Measurements from ENCODE around the gene RYR2. TPM values are rescaled to one million over a fixed set of nuclear protein-coding genes. Genes with fewer than 3 reads are reported as not detected.

The RYR2 gene
- total RNA-seq, 1 experiment from 2014 or later, result 0.90 TPM

- no peak overlapping the region for H3K27ac Mint-ChIP-seq (ENCODE audit: unreplicated experiment)
Observed at GRCh38 chr1:237411621-237412020, 369.6 kb downstream of the RYR2 start.

GRCh38 chr1:237416924-237417655 lies 375.1 kb downstream of the RYR2 start:
- no peak overlapping the region for H3K27ac Mint-ChIP-seq (ENCODE audit: unreplicated experiment)
- DNase-seq, result no peak
- no peaks in the 10 kb centered on the region for H3K9me3 Mint-ChIP-seq (ENCODE audit: low read depth, unreplicated experiment)
- H3K4me1 Mint-ChIP-seq (ENCODE audit: low read depth, unreplicated experiment), result no peaks in the 10 kb centered on the region
- H3K27me3 Mint-ChIP-seq (ENCODE audit: unreplicated experiment), result no peaks in the 10 kb centered on the region
- intact Hi-C loops (cut with micrococcal nuclease; ENCODE audit: unreplicated experiment), result no loop called here
- no TSS peak for BruUV-seq (replicated peaks)
- no peak overlapping the region for H3K4me3 Mint-ChIP-seq (ENCODE audit: low read depth, unreplicated experiment)
- no peaks in the 10 kb centered on the region for H3K36me3 Mint-ChIP-seq (ENCODE audit: insufficient read depth, unreplicated experiment)
- TF ChIP-seq CTCF (IDR thresholded peaks at IDR 0.05; ENCODE audit: unreplicated experiment), result no peak
- CTCF ChIA-PET, result interaction anchor here (0.6 kb wide), 2 partner anchors 71 to 483 kb away, joined by 5 to 6 read pairs; no protein-coding TSS in a partner anchor

More at GRCh38 chr1:237411621-237412020, 369.6 kb downstream of the RYR2 start:
- intact Hi-C loops (cut with micrococcal nuclease; ENCODE audit: unreplicated experiment), result no loop called here
- TF ChIP-seq CTCF (IDR thresholded peaks at IDR 0.05; ENCODE audit: unreplicated experiment), result no peak
- Mint-ChIP-seq H3K36me3 (ENCODE audit: insufficient read depth, unreplicated experiment) (no peaks in the 10 kb centered on the region), H3K27me3 (ENCODE audit: unreplicated experiment) (no peaks in the 10 kb centered on the region), H3K4me3 (ENCODE audit: low read depth, unreplicated experiment) (no peak overlapping the region), H3K9me3 (ENCODE audit: low read depth, unreplicated experiment) (peaks cover 2% of the 10 kb centered on the region), H3K4me1 (ENCODE audit: low read depth, unreplicated experiment) (no peaks in the 10 kb centered on the region)
- CTCF ChIA-PET, result interaction anchor here (0.6 to 0.7 kb wide), 3 partner anchors 108 to 130 kb away, joined by 3 read pairs; no protein-coding TSS in a partner anchor
- peak; percentile 23 for DNase-seq
- no TSS peak for BruUV-seq (replicated peaks)

GRCh38 chr1:237428809-237429208 lies 386.8 kb downstream of the RYR2 start:
- H3K4me1 Mint-ChIP-seq (ENCODE audit: low read depth, unreplicated experiment), result no peaks in the 10 kb centered on the region
- no peak for TF ChIP-seq CTCF (IDR thresholded peaks at IDR 0.05; ENCODE audit: unreplicated experiment)
- CTCF ChIA-PET, result no interaction called here

GRCh38 chr1:237429252-237429651 lies 387.3 kb downstream of the RYR2 start:
- Mint-ChIP-seq H3K27me3 (ENCODE audit: unreplicated experiment) (no peaks in the 10 kb centered on the region), H3K36me3 (ENCODE audit: insufficient read depth, unreplicated experiment) (no peaks in the 10 kb centered on the region), H3K4me3 (ENCODE audit: low read depth, unreplicated experiment) (no peak overlapping the region), H3K9me3 (ENCODE audit: low read depth, unreplicated experiment) (no peaks in the 10 kb centered on the region), H3K4me1 (ENCODE audit: low read depth, unreplicated experiment) (no peaks in the 10 kb centered on the region), H3K27ac (ENCODE audit: unreplicated experiment) (no peak overlapping the region)
- TF ChIP-seq CTCF (IDR thresholded peaks at IDR 0.05; ENCODE audit: unreplicated experiment), result no peak
- intact Hi-C loops (cut with micrococcal nuclease; ENCODE audit: unreplicated experiment), result no loop called here
- CTCF ChIA-PET, result no interaction called here
- BruUV-seq (replicated peaks), result no TSS peak
- DNase-seq, result no peak

More at GRCh38 chr1:237428809-237429208, 386.8 kb downstream of the RYR2 start:
- H3K9me3 Mint-ChIP-seq (ENCODE audit: low read depth, unreplicated experiment), result peaks cover under 1% of the 10 kb centered on the region
- H3K36me3 Mint-ChIP-seq (ENCODE audit: insufficient read depth, unreplicated experiment), result no peaks in the 10 kb centered on the region
- BruUV-seq (replicated peaks), result no TSS peak
- H3K4me3 Mint-ChIP-seq (ENCODE audit: low read depth, unreplicated experiment), result no peak overlapping the region
- H3K27me3 Mint-ChIP-seq (ENCODE audit: unreplicated experiment), result no peaks in the 10 kb centered on the region
- no peak overlapping the region for H3K27ac Mint-ChIP-seq (ENCODE audit: unreplicated experiment)
- DNase-seq, result no peak
- intact Hi-C loops (cut with micrococcal nuclease; ENCODE audit: unreplicated experiment), result no loop called here

Measured in Calu3 (cell line).